ENCODE results near the gene DCP1B. TPM values are rescaled to one million over a fixed set of nuclear protein-coding genes. Genes with fewer than 3 reads are reported as not detected.

Gene DCP1B
- total and polyA plus RNA-seq, 2 of the 4 experiments (the other 2 are of a cell fraction), result 13.3 to 19.7 TPM

DNA sequence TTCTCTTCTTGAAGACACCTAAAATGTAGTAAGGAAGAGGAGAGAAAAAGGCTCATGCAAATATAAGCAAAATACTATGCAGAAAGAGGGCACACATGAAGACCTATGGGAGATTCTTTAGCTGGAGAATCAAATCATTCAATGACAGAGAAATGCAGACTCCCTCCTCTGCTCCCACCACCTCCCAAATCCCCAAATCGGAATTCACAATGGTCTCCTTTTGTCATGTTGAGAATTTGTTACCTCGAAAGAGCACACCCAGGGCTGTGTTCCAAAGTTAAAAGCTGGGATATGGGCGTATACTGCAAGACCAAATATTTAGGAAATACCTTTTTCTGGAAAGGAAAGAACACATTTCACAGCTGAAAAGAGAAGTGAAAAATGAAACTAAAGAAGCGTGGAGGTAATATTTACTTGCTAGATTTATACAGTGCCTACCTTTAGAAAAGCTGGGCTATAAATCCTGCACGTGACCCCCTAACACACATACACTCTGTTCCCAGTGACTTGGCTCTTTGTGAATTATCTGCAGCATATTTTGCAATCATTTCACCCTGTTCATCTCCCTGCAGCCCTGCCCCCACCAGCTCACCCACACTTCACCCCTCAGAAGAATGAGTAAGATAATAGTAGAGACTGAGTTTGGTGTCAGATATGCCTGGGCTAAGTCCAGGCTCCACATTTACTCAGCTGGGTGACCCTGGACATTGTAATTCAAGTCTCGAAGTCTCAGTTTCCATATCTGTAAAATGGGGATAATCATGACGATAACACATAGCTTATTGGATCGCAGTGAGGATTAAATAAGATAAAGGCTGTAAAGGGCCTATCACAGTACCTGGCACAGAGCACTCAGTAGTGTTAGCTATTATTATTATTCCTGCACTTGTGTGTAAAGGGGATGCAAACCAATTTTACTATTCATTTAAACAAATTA, 45.6 kb upstream of the DCP1B start (continued):
- TF ChIP-seq CHD1 (IDR thresholded peaks at IDR 0.05; ENCODE audit: low read depth, low read length) (no peak), POLR2A (IDR thresholded peaks at IDR 0.05; ENCODE audit: low read depth, low read length) (no peak)

DNA sequence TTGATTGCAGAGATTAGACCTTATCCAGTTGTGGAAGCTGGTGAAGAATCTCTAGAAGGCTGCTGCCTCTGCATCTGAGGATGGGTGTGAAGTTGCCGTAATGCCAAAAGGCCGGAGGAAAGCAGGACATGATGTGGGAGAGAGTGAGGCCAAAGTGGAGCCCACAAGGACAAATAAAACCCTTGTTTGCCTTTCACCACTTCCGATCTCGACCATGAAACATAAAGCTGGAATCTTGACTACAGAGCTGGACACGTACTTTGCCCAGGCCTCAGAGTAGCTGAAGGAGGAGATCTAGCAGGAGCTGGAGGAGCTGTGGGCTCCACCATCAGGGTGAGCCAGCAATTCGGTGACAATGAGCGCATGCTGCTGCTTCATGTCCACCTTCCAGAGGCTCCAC, 43.5 kb upstream of the DCP1B start:
- Histone ChIP-seq H3K4me3 (ENCODE audit: insufficient read depth, low read depth, low read length) (no peak overlapping the region), H2BK5ac (ENCODE audit: low read depth, low read length, poor library complexity, severe bottlenecking) (no peak overlapping the region), H2AK9ac (replicated peaks; ENCODE audit: low read depth, low read length, poor library complexity) (no peak overlapping the region), H3K23ac (ENCODE audit: low read depth, low read length) (no peak overlapping the region), H3K18ac (ENCODE audit: low read depth, low read length) (no peak overlapping the region), H4K5ac (ENCODE audit: low read depth, low read length) (no peak overlapping the region), H3K9me3 (ENCODE audit: control insufficient read depth, insufficient read depth, low read length) (peaks cover 2% of the 10 kb centered on the region; the same call in 1 of the 2 replicates), H3K36me3 (ENCODE audit: control insufficient read depth, insufficient read depth, low read length) (no peaks in the 10 kb centered on the region), H3K14ac (replicated peaks; ENCODE audit: low read depth, low read length) (no peak overlapping the region), H3K79me1 (ENCODE audit: low read depth in 1 of 2, low read length in 2 of 2) (no peaks in the 10 kb centered on the region), H3K9me1 (ENCODE audit: insufficient read depth, low read length) (no peaks in the 10 kb centered on the region; the same call in 1 of the 2 replicates), H2BK120ac (ENCODE audit: low read depth, low read length) (no peak overlapping the region), H2AFZ (replicated peaks; ENCODE audit: low read length, poor library complexity) (no peak overlapping the region), H3K9ac (ENCODE audit: low read depth, low read length) (no peak overlapping the region), H2BK20ac (ENCODE audit: low read depth, low read length) (no peak overlapping the region), H3K4ac (ENCODE audit: low read depth, low read length) (no peak overlapping the region), H4K91ac (ENCODE audit: insufficient read depth, low read depth, low read length) (no peak overlapping the region), H2AK5ac (ENCODE audit: low read depth, low read length) (no peak overlapping the region), H4K20me1 (ENCODE audit: insufficient read depth, low read length) (no peaks in the 10 kb centered on the region), H3K56ac (ENCODE audit: extremely low read depth, insufficient read depth, low read length) (no peak overlapping the region), H3K27ac (ENCODE audit: insufficient read depth, low read length) (no peak overlapping the region), H2BK15ac (ENCODE audit: low read depth, low read length) (no peak overlapping the region), H4K8ac (ENCODE audit: low read depth in 2 of 2, low read length in 2 of 2) (no peak overlapping the region), H3K4me2 (ENCODE audit: low read depth, low read length) (no peak overlapping the region), H3K4me1 (ENCODE audit: control insufficient read depth, insufficient read depth, low read length) (peaks cover 6% of the 10 kb centered on the region), H3K27me3 (ENCODE audit: control insufficient read depth, insufficient read depth, low read length) (peaks cover 31% of the 10 kb centered on the region)
- dilution Hi-C loops (cut with HindIII; ENCODE audit: low sequenced_read_pairs, unreplicated experiment) (no loop called here), intact Hi-C loops (cut with micrococcal nuclease) (no loop called here), in situ Hi-C loops (cut with MboI; ENCODE audit: low sequenced_read_pairs) (no loop called here)
- CTCF ChIA-PET, result interaction anchor here (1.0 kb wide), 1 partner anchor 14 kb away, joined by 4 read pairs; no protein-coding TSS in a partner anchor
- no TSS peak for BruUV-seq (replicated peaks)
- POLR2A ChIA-PET (ENCODE audit: unreplicated experiment), result no interaction called here
- DNase-seq (no peak), ATAC-seq (ENCODE audit: low read depth) (no peak)
- WGBS, 2 experiments (ENCODE audit: extremely low coverage in 2 of 2, insufficient read length in 1 of 2), result 100% methylated on average over 1 of the region's 7 CpGs; no CpG with 5 or more reads in 1 of the 2 experiments
- TF ChIP-seq NFE2L2 (IDR thresholded peaks at IDR 0.05; ENCODE audit: low read depth, low read length) (no peak), MAZ (IDR thresholded peaks at IDR 0.05; ENCODE audit: borderline replicate concordance, low read depth, low read length) (no peak), RFX5 (IDR thresholded peaks at IDR 0.05; ENCODE audit: low read depth, low read length) (no peak), CEBPB (IDR thresholded peaks at IDR 0.05; ENCODE audit: low read depth, low read length) (no peak), MXI1 (IDR thresholded peaks at IDR 0.05; ENCODE audit: borderline replicate concordance, low read depth, low read length) (no peak), FOS (IDR thresholded peaks at IDR 0.05; ENCODE audit: low read depth, low read length) (no peak), RCOR1 (IDR thresholded peaks at IDR 0.05; ENCODE audit: insufficient replicate concordance, low read length) (no peak), POLR2A (IDR thresholded peaks at IDR 0.05; ENCODE audit: low read depth, low read length) (no peak), MAFK (IDR thresholded peaks at IDR 0.05; ENCODE audit: low read depth, low read length) (no peak), CHD1 (IDR thresholded peaks at IDR 0.05; ENCODE audit: low read depth, low read length) (no peak), SMC3 (IDR thresholded peaks at IDR 0.05; ENCODE audit: low read depth, low read length) (no peak)
- TF ChIP-seq, protein P1, sequence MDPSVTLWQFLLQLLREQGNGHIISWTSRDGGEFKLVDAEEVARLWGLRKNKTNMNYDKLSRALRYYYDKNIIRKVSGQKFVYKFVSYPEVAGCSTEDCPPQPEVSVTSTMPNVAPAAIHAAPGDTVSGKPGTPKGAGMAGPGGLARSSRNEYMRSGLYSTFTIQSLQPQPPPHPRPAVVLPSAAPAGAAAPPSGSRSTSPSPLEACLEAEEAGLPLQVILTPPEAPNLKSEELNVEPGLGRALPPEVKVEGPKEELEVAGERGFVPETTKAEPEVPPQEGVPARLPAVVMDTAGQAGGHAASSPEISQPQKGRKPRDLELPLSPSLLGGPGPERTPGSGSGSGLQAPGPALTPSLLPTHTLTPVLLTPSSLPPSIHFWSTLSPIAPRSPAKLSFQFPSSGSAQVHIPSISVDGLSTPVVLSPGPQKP (IDR thresholded peaks at IDR 0.05; ENCODE audit: borderline replicate concordance, low read depth, low read length), result no peak
- TF ChIP-seq, protein P2, sequence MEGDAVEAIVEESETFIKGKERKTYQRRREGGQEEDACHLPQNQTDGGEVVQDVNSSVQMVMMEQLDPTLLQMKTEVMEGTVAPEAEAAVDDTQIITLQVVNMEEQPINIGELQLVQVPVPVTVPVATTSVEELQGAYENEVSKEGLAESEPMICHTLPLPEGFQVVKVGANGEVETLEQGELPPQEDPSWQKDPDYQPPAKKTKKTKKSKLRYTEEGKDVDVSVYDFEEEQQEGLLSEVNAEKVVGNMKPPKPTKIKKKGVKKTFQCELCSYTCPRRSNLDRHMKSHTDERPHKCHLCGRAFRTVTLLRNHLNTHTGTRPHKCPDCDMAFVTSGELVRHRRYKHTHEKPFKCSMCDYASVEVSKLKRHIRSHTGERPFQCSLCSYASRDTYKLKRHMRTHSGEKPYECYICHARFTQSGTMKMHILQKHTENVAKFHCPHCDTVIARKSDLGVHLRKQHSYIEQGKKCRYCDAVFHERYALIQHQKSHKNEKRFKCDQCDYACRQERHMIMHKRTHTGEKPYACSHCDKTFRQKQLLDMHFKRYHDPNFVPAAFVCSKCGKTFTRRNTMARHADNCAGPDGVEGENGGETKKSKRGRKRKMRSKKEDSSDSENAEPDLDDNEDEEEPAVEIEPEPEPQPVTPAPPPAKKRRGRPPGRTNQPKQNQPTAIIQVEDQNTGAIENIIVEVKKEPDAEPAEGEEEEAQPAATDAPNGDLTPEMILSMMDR (conservative IDR thresholded peaks at IDR 0.05; ENCODE audit: low read depth, low read length), result no peak
